HepG2 (cell line): Measurements from ENCODE around the gene ACADSB. TPM values are rescaled to one million over a fixed set of nuclear protein-coding genes. Genes with fewer than 3 reads are reported as not detected.

Experiments
- DNMT1 ChIP-seq: sonication (generic); formaldehyde crosslinking; IDR thresholded peaks from 2 replicates; pipeline ENCODE4 v1.5.1; 2020; ENCODE audit warnings: mild to moderate bottlenecking, missing genetic modification reagents
- ELK4 ChIP-seq: sonication (generic); formaldehyde crosslinking; IDR thresholded peaks from 2 replicates; pipeline ENCODE4 v1.9.0; 2021; ENCODE audit warnings: missing genetic modification reagents, borderline replicate concordance
- FOXJ3 ChIP-seq: sonication (generic); formaldehyde crosslinking; IDR thresholded peaks from 2 replicates; pipeline ENCODE4 v1.4.0; 2020; ENCODE audit warnings: missing genetic modification reagents, mild to moderate bottlenecking, borderline replicate concordance
- HOXA3 ChIP-seq: sonication (generic); formaldehyde crosslinking; IDR thresholded peaks from 2 replicates; pipeline ENCODE4 v1.5.0; 2020; ENCODE audit warnings: missing genetic modification reagents
- IKZF4 ChIP-seq: sonication (generic); formaldehyde crosslinking; IDR thresholded peaks from 2 replicates; pipeline ENCODE4 v1.5.1; 2020; ENCODE audit warnings: borderline replicate concordance, mild to moderate bottlenecking, low read depth, missing genetic modification reagents; ENCODE audit errors: not compliant biosample characterization
- MED1 ChIP-seq: sonication (generic); formaldehyde crosslinking; IDR thresholded peaks from 2 replicates; pipeline ENCODE4 v1.4.0; 2020; ENCODE audit warnings: missing genetic modification reagents
- PTBP1 ChIP-seq: fragments of 200-400 bp; formaldehyde crosslinking; IDR thresholded peaks from 2 replicates; pipeline ENCODE4 v1.6.1; 2018; ENCODE audit warnings: low read length, low read depth; ENCODE audit not compliant: poor library complexity, severe bottlenecking
- RFXANK ChIP-seq: IDR thresholded peaks from 2 replicates; pipeline ENCODE4 v1.6.1; 2016
- SIN3B ChIP-seq: fragments of 150-350 bp; IDR thresholded peaks from 2 replicates; pipeline ENCODE4 v1.6.1; 2014; ENCODE audit warnings: low read length
- TBX3 ChIP-seq: fragments of 450-650 bp; IDR thresholded peaks from 2 replicates; pipeline ENCODE4 v1.6.1; 2017; ENCODE audit warnings: antibody characterized with exemption, mild to moderate bottlenecking, inconsistent platforms, borderline replicate concordance
- TSC22D2 ChIP-seq: sonication (generic); formaldehyde crosslinking; IDR thresholded peaks from 2 replicates; pipeline ENCODE4 v1.5.1; 2020; ENCODE audit warnings: missing genetic modification reagents, mild to moderate bottlenecking, borderline replicate concordance
- ZBTB3 ChIP-seq: sonication (generic); formaldehyde crosslinking; IDR thresholded peaks from 2 replicates; pipeline ENCODE4 v1.4.0; 2020; ENCODE audit warnings: low read depth, mild to moderate bottlenecking, moderate library complexity, missing genetic modification reagents, borderline replicate concordance
- ZFY ChIP-seq: sonication (generic); formaldehyde crosslinking; IDR thresholded peaks from 2 replicates; pipeline ENCODE4 v1.4.0; 2020; ENCODE audit warnings: missing genetic modification reagents
- ZNF260 ChIP-seq: sonication (generic); formaldehyde crosslinking; IDR thresholded peaks from 2 replicates; pipeline ENCODE4 v1.4.0; 2020; ENCODE audit warnings: missing genetic modification reagents, low read depth, mild to moderate bottlenecking, borderline replicate concordance
- ZNF503 ChIP-seq: sonication (generic); formaldehyde crosslinking; IDR thresholded peaks from 2 replicates; pipeline ENCODE4 v1.4.0; 2020; ENCODE audit warnings: missing genetic modification reagents
- ZNF724P ChIP-seq: sonication (generic); formaldehyde crosslinking; IDR thresholded peaks from 2 replicates; pipeline ENCODE4 v1.8.0; 2022; ENCODE audit warnings: missing genetic modification reagents, borderline replicate concordance
- ZNF775 ChIP-seq: sonication (generic); formaldehyde crosslinking; IDR thresholded peaks from 2 replicates; pipeline ENCODE4 v1.4.0; 2020; ENCODE audit warnings: missing genetic modification reagents, mild to moderate bottlenecking, moderate library complexity, borderline replicate concordance
- ZSCAN25 ChIP-seq: sonication (generic); formaldehyde crosslinking; IDR thresholded peaks from 2 replicates; pipeline ENCODE4 v1.8.0; 2022; ENCODE audit warnings: mild to moderate bottlenecking, missing genetic modification reagents
- polyA plus RNA-seq, 8 experiments: library from polyadenylated mRNA; depleted of rRNA in 3 of 8; stranded (reverse) in 7 of 8; unstranded in 1 of 8; fragments of >200 nt; fragmentation: Illumina TruSeq in 4 of 8; extraction: Trizol in 4 of 8; gene quantifications; 2 replicates each; pipeline versions ENCODE4 v1.2.1 to v1.2.3, GENCODE V29; 2011 to 2016; ENCODE audit warnings: low read depth in 4 of 8, missing spikeins in 1 of 8, mixed read lengths in 1 of 8; ENCODE audit not compliant: insufficient read depth in 1 of 8
- total RNA-seq, 5 experiments: library from RNA; depleted of rRNA; stranded (reverse); fragments of >200 nt; fragmentation: Illumina TruSeq; extraction: Trizol; gene quantifications; 2 replicates each; pipeline ENCODE4 v1.2.3, GENCODE V29; 2016; ENCODE audit warnings: low read depth in 1 of 5
- TF ChIP-seq, protein P1 (sequence below): sonication (generic); formaldehyde crosslinking; IDR thresholded peaks from 2 replicates; pipeline ENCODE4 v1.5.1; 2020; ENCODE audit warnings: mild to moderate bottlenecking, moderate library complexity, missing genetic modification reagents
- TF ChIP-seq, protein P2 (sequence below): sonication (generic); formaldehyde crosslinking; IDR thresholded peaks from 2 replicates; pipeline ENCODE4 v1.8.1; 2022; ENCODE audit warnings: low read depth, mild to moderate bottlenecking, missing genetic modification reagents

Gene ACADSB
- total and polyA plus RNA-seq, 2 of the 13 experiments (the other 11 are each of a cell fraction or from before 2014, with no cell fraction given): 80.0 to 87.6 TPM

DNA sequence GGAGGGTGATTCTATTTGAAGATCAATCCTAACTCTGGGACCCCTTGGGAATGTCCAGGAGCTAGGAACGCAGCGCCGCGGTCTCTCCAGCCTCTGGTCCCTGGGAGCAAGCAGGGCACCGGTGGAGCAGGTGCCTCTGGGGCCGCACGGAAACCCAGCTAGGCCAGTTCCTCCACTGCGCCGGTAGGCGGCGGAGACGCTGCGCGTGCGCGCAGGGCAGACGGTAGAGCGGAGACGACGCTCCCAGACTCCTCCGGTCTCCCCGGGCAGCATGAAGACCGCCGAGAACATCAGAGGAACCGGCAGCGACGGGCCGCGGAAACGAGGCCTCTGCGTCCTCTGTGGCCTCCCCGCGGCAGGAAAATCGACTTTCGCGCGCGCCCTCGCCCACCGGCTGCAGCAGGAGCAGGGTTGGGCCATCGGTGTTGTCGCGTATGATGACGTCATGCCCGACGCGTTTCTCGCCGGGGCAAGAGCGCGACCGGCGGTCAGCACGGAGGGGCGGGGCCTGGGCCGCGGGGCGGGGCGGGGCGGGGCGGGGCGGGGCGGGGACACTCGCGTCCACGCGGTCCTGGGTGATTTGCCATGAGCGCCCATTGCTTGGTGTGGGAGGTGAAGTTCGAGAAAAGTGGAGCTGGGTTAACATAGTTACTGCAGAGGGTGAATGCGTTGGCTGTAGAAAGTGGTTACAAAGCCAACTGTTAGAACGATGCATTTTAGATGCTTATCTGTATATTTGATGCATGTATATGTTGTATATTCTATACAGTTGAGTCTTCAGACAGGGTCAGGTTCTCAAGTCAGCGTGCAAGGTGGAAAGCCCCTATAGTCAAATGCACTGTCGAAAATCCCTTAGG, 28.4 kb upstream of the ACADSB start, which contains the start of gene PSTK (continued):
- TF ChIP-seq, protein P1, sequence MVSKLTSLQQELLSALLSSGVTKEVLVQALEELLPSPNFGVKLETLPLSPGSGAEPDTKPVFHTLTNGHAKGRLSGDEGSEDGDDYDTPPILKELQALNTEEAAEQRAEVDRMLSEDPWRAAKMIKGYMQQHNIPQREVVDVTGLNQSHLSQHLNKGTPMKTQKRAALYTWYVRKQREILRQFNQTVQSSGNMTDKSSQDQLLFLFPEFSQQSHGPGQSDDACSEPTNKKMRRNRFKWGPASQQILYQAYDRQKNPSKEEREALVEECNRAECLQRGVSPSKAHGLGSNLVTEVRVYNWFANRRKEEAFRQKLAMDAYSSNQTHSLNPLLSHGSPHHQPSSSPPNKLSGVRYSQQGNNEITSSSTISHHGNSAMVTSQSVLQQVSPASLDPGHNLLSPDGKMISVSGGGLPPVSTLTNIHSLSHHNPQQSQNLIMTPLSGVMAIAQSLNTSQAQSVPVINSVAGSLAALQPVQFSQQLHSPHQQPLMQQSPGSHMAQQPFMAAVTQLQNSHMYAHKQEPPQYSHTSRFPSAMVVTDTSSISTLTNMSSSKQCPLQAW (CRISPR knock-in tag): peak; percentile 72
- no peak for TF ChIP-seq ELK4 (CRISPR knock-in tag)
- 0 out of 2 replicates have a peak, but pooled peaks have one; percentile 26 for TF ChIP-seq TSC22D2 (CRISPR knock-in tag)
- TF ChIP-seq ZNF724P (CRISPR knock-in tag): 0 out of 2 replicates have a peak, but pooled peaks have one; percentile 58
- peak; percentile 99 for TF ChIP-seq HOXA3 (CRISPR knock-in tag)
- no peak; the same call in 1 of the 2 replicates for TF ChIP-seq FOXJ3 (CRISPR knock-in tag)
- TF ChIP-seq IKZF4 (CRISPR knock-in tag): peak; percentile 59
- TF ChIP-seq ZSCAN25 (CRISPR knock-in tag): 0 out of 2 replicates have a peak, but pooled peaks have one; percentile 36
- no peak for TF ChIP-seq ZNF775 (CRISPR knock-in tag)
- TF ChIP-seq, protein P2, sequence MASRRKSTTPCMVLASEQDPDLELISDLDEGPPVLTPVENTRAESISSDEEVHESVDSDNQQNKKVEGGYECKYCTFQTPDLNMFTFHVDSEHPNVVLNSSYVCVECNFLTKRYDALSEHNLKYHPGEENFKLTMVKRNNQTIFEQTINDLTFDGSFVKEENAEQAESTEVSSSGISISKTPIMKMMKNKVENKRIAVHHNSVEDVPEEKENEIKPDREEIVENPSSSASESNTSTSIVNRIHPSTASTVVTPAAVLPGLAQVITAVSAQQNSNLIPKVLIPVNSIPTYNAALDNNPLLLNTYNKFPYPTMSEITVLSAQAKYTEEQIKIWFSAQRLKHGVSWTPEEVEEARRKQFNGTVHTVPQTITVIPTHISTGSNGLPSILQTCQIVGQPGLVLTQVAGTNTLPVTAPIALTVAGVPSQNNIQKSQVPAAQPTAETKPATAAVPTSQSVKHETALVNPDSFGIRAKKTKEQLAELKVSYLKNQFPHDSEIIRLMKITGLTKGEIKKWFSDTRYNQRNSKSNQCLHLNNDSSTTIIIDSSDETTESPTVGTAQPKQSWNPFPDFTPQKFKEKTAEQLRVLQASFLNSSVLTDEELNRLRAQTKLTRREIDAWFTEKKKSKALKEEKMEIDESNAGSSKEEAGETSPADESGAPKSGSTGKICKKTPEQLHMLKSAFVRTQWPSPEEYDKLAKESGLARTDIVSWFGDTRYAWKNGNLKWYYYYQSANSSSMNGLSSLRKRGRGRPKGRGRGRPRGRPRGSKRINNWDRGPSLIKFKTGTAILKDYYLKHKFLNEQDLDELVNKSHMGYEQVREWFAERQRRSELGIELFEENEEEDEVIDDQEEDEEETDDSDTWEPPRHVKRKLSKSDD (CRISPR knock-in tag): peak; percentile 99
- no peak for TF ChIP-seq PTBP1
- no peak for TF ChIP-seq ZNF260 (CRISPR knock-in tag)
- no peak for TF ChIP-seq RFXANK
- TF ChIP-seq ZBTB3 (CRISPR knock-in tag): no peak
- TF ChIP-seq DNMT1 (CRISPR knock-in tag): no peak
- no peak for TF ChIP-seq TBX3
- TF ChIP-seq SIN3B: peak; percentile 71; the same call in 1 of the 2 replicates
- peak; percentile 48; the same call in 1 of the 2 replicates for TF ChIP-seq MED1
- peak; percentile 87 for TF ChIP-seq ZFY (CRISPR knock-in tag)
- no peak for TF ChIP-seq ZNF503
